ENCODE measurements around the gene TADA1. TPM values are rescaled to one million over a fixed set of nuclear protein-coding genes. Genes with fewer than 3 reads are reported as not detected.

The TADA1 gene
- total and polyA plus RNA-seq, 5 experiments from 2014 or later = 12.8 to 18.1 (median 15.1) TPM

DNA sequence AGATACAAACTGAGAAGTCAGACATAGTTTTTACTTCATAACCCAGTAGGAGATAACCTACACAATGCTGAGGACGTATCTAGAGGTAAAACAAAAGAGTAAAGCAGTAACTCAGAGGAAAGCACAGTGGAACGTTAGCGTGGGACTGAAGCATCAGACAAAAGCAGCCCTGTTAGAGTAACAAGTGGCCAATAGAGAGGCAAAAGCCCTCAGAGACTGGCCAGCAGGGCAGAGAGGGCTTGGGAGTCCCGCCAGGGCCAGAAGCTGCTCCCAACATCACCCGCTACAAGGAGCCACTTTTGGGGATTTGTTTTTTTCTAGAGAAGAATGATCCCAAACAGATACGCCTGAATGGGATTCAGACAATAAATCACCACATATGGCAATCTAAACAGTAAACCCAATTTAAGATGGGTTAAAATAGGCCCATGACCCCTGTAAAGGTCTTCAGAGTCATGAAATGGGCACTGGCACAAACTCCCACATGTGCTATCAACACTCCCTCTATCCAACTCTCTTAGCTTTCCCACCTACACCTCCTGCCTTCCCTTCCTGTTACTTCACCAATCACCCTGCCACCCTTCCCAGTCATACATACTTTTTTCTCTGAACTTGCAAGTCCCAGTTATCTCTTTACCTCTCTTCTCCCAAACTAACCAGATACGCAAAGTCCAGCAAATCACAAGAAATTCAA, 17.2 kb downstream of the TADA1 start:
- no peak for ATAC-seq
- H3K27me3 Mint-ChIP-seq = no peaks in the 10 kb centered on the region
- H3K4me1 Mint-ChIP-seq = peaks cover 1 to 17% (median 7%) of the 10 kb centered on the region in 4 donors
- POLR2A ChIA-PET = no interaction called here
- peak overlapping the region in 9 of 10 donors; percentile 4 to 70 (median 30) for H3K27ac Mint-ChIP-seq
- no peak for DNase-seq
- peaks cover 11 to 97% (median 11%) of the 10 kb centered on the region in 3 donors for H3K36me3 Mint-ChIP-seq
- no peaks in the 10 kb centered on the region for H3K9me3 Mint-ChIP-seq
- H3K4me3 Mint-ChIP-seq = no peak overlapping the region

GRCh38 chr1:166857995-166858394, 18.1 kb downstream of the TADA1 start:
- Mint-ChIP-seq H3K27me3 (no peaks in the 10 kb centered on the region), H3K36me3 (peaks cover 7 to 97% (median 11%) of the 10 kb centered on the region in 3 donors), H3K27ac (peak overlapping the region in 4 of 10 donors; percentile 56 to 87 (median 82)), H3K4me3 (no peak overlapping the region), H3K9me3 (no peaks in the 10 kb centered on the region), H3K4me1 (peaks cover 6 to 20% (median 9%) of the 10 kb centered on the region in 4 donors)
- DNase-seq (no peak), ATAC-seq (no peak)
- POLR2A ChIA-PET = no interaction called here

- no peaks in the 10 kb centered on the region for H3K9me3 Mint-ChIP-seq
- H3K27me3 Mint-ChIP-seq = no peaks in the 10 kb centered on the region
- ATAC-seq (no peak), DNase-seq (no peak)
- POLR2A ChIA-PET = interaction anchor here (0.9 kb wide), 1 partner anchor 29 kb away, joined by 4 read pairs; no protein-coding TSS in a partner anchor
- H3K27ac Mint-ChIP-seq = peak overlapping the region in 5 of 10 donors; percentile 1 to 51 (median 28)
- H3K36me3 Mint-ChIP-seq = peaks cover 9 to 97% (median 18%) of the 10 kb centered on the region in 3 donors
- H3K4me3 Mint-ChIP-seq = no peak overlapping the region
- peaks cover 15 to 36% (median 21%) of the 10 kb centered on the region in 4 donors for H3K4me1 Mint-ChIP-seq
Observed at GRCh38 chr1:166855558-166855957, 20.5 kb downstream of the TADA1 start.

DNA sequence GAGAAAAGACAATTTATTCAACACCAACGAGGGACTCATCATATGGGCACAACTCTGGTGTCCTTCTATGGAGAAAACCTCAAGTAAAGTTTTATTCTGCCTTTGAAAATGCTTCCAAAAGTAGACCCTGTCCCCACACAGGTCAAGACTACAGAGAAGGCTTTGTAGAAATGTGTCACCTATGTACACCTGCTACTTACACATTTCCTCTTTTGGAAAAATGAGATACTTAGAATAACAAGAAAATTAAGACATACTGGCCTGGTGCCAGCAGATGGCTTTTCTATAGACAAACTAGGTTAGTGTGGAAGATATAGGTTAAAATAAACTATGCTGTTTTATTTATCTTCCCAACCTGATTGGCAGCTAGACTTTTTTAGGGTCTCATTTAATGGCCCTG, 23.1 kb downstream of the TADA1 start:
- Mint-ChIP-seq H3K4me3 (no peak overlapping the region), H3K36me3 (peaks cover 10 to 98% (median 29%) of the 10 kb centered on the region in 3 donors), H3K27me3 (no peaks in the 10 kb centered on the region), H3K4me1 (peaks cover 14 to 40% (median 27%) of the 10 kb centered on the region in 4 donors), H3K9me3 (no peaks in the 10 kb centered on the region), H3K27ac (peak overlapping the region in 3 of 10 donors; percentile 15 to 63 (median 22))
- ATAC-seq (no peak), DNase-seq (no peak)
- POLR2A ChIA-PET = interaction anchor here (2.4 kb wide), 1 partner anchor 14 kb away, joined by 8 read pairs; the partner anchor contains the start of gene POGK

- peaks cover 33 to 72% (median 50%) of the 10 kb centered on the region in 4 donors for H3K4me1 Mint-ChIP-seq
Observed at GRCh38 chr1:166849135-166849534, 26.9 kb downstream of the TADA1 start.

GRCh38 chr1:166848193-166848592, 27.9 kb downstream of the TADA1 start:
- no peak for ATAC-seq
- Mint-ChIP-seq H3K4me3 (no peak overlapping the region), H3K27me3 (no peaks in the 10 kb centered on the region), H3K4me1 (peaks cover 33 to 77% (median 52%) of the 10 kb centered on the region in 4 donors), H3K9me3 (no peaks in the 10 kb centered on the region), H3K27ac (peak overlapping the region in 2 of 10 donors; percentile 55 to 65), H3K36me3 (peaks cover 11 to 96% (median 39%) of the 10 kb centered on the region in 3 donors)
- DNase-seq = no peak
- POLR2A ChIA-PET = no interaction called here

More at GRCh38 chr1:166849135-166849534, 26.9 kb downstream of the TADA1 start:
- ATAC-seq (no peak), DNase-seq (no peak)
- H3K27me3 Mint-ChIP-seq = no peaks in the 10 kb centered on the region
- POLR2A ChIA-PET = no interaction called here
- no peak overlapping the region for H3K4me3 Mint-ChIP-seq
- H3K9me3 Mint-ChIP-seq = no peaks in the 10 kb centered on the region
- peak overlapping the region in 2 of 10 donors; percentile 25 to 34 for H3K27ac Mint-ChIP-seq
- H3K36me3 Mint-ChIP-seq = peaks cover 11 to 98% (median 38%) of the 10 kb centered on the region in 3 donors

DNA sequence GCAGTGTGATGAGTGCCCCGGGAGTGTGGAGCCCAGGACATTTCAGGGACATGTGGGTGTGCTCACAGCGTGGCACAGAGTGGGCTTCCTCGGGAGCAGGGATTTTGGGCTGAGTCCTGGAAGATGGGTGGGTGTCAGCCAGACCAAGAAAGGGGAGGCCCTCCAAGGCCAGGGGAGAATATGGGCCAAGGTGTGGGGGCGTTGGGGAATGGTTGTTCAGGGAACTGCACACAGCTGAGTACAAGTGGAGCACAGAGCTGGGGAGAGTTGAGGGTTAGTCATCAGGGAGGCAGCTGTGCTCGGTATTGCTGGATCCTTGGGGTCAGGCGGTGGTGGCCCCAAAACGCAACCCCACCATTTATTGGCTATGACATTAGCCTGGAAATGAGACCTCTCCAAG, 31.3 kb downstream of the TADA1 start:
- H3K27ac Mint-ChIP-seq = peak overlapping the region in 8 of 10 donors; percentile 25 to 87 (median 67)
- H3K9me3 Mint-ChIP-seq = no peaks in the 10 kb centered on the region
- no peaks in the 10 kb centered on the region for H3K27me3 Mint-ChIP-seq
- POLR2A ChIA-PET = interaction anchor here (0.6 kb wide), 1 partner anchor 130 kb away, joined by 4 read pairs; no protein-coding TSS in a partner anchor
- H3K36me3 Mint-ChIP-seq = peaks cover 4 to 88% (median 32%) of the 10 kb centered on the region in 3 donors
- ATAC-seq (no peak), DNase-seq (no peak)
- peaks cover 44 to 81% (median 67%) of the 10 kb centered on the region in 4 donors for H3K4me1 Mint-ChIP-seq
- H3K4me3 Mint-ChIP-seq = no peak overlapping the region

- Mint-ChIP-seq H3K27ac (peak overlapping the region; percentile 25 to 87 (median 56)), H3K36me3 (peaks cover 4 to 80% (median 24%) of the 10 kb centered on the region in 3 donors), H3K27me3 (no peaks in the 10 kb centered on the region), H3K4me3 (no peak overlapping the region), H3K4me1 (peaks cover 43 to 78% (median 66%) of the 10 kb centered on the region in 4 donors), H3K9me3 (no peaks in the 10 kb centered on the region)
- ATAC-seq (no peak), DNase-seq (no peak)
- POLR2A ChIA-PET = no interaction called here
Observed at GRCh38 chr1:166843769-166844596, 32.1 kb downstream of the TADA1 start.

DNA sequence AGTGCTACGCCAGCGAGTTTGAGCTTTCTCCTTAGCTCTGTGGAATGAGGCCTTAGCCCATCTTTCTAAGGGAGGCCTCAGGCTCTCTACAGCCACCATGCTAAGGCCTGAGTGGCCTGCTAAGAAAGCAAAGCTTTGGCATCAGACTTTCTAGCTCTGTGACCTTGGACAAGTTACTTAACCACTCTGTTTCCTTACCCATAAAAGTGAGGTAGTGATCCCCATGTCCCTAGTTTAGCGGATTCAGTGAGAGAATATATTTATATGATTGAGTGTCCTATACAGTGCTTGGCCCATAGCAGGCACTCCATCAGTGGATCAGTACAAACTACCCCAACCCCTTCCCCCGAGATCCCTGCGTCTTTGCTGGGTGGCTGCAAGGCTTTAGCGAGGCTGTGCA, 32.7 kb downstream of the TADA1 start:
- ATAC-seq (no peak), DNase-seq (no peak)
- Mint-ChIP-seq H3K36me3 (peaks cover 4 to 73% (median 18%) of the 10 kb centered on the region in 3 donors), H3K4me3 (no peak overlapping the region), H3K9me3 (no peaks in the 10 kb centered on the region), H3K4me1 (peaks cover 47 to 85% (median 72%) of the 10 kb centered on the region in 4 donors), H3K27me3 (no peaks in the 10 kb centered on the region), H3K27ac (peak overlapping the region in 6 of 10 donors; percentile 47 to 87 (median 56))
- POLR2A ChIA-PET = no interaction called here

GRCh38 chr1:166840309-166841274, 35.5 kb downstream of the TADA1 start:
- Mint-ChIP-seq H3K36me3 (peaks cover 0 to 47% (median 8%) of the 10 kb centered on the region in 3 donors), H3K27me3 (no peaks in the 10 kb centered on the region), H3K9me3 (no peaks in the 10 kb centered on the region), H3K27ac (peak overlapping the region; percentile 40 to 92 (median 88)), H3K4me3 (peak overlapping the region; percentile 79 to 90 (median 85)), H3K4me1 (peaks cover 37 to 69% (median 58%) of the 10 kb centered on the region in 4 donors)
- POLR2A ChIA-PET = interaction anchor here (0.7 to 3.9 kb wide), 4 partner anchors 11 to 380 kb away, joined by 3 to 35 read pairs (median 6); partner anchors contain the start of gene TADA1
- ATAC-seq (no peak), DNase-seq (peak in 1 of 10 donors; percentile 24)

- peaks cover 35 to 61% (median 54%) of the 10 kb centered on the region in 4 donors for H3K4me1 Mint-ChIP-seq
Observed at GRCh38 chr1:166839600-166840308, 36.3 kb downstream of the TADA1 start.

More at GRCh38 chr1:166839600-166840308, 36.3 kb downstream of the TADA1 start:
- DNase-seq = peak; percentile 25 to 69 (median 50)
- Mint-ChIP-seq H3K27ac (peak overlapping the region; percentile 40 to 92 (median 88)), H3K36me3 (peaks cover 0 to 40% (median 7%) of the 10 kb centered on the region in 3 donors), H3K9me3 (no peaks in the 10 kb centered on the region), H3K27me3 (no peaks in the 10 kb centered on the region), H3K4me3 (peak overlapping the region; percentile 79 to 90 (median 85))
- ATAC-seq = peak; percentile 56 to 64
- POLR2A ChIA-PET = interaction anchor here (0.7 to 3.9 kb wide), 7 partner anchors 11 to 1209 kb away, joined by 3 to 35 read pairs (median 4); partner anchors contain the start of genes MGST3, POU2F1 and TADA1

Measured in naive thymus-derived CD8-positive, alpha-beta T cell (primary cell).